H1 (cell line): Measurements from ENCODE around the gene CANX. TPM values are rescaled to one million over a fixed set of nuclear protein-coding genes. Genes with fewer than 3 reads are reported as not detected.

Experiments
- RAD21 ChIP-seq, 2 experiments: IDR thresholded peaks in 1 of 2; conservative IDR thresholded peaks in 1 of 2; 2 replicates each; pipeline ENCODE4 v1.6.1; 2011; ENCODE audit warnings: low read depth in 2 of 2, low read length in 2 of 2, improper control_type of control experiment in 1 of 2, inconsistent platforms in 1 of 2, mild to moderate bottlenecking in 1 of 2, moderate library complexity in 1 of 2
- polyA plus RNA-seq, 7 experiments: library from polyadenylated mRNA; depleted of rRNA in 3 of 7; stranded (reverse) in 5 of 7; unstranded in 2 of 7; fragments of >200 nt in 5 of 7; fragments of 200-250 nt in 2 of 7; gene quantifications; 1 replicate in 5 of 7; 2 replicates in 1 of 7; 4 replicates in 1 of 7; pipeline versions ENCODE4 v1.2.1 to v1.2.3, GENCODE V29; 2011 to 2013; ENCODE audit warnings: missing spikeins in 2 of 7, mixed read lengths in 2 of 7
- total RNA-seq: library from RNA; stranded (reverse); fragmentation: NEBNext Ultra II Directional; extraction: Animal tissue kit (Norgen Biotek cat#: 25700); gene quantifications from 2 replicates; pipeline ENCODE4 v1.2.1, GENCODE V29; 2021

CANX gene
- total and polyA plus RNA-seq, 2 of the 8 experiments (the other 6 are each of a cell fraction or from before 2014, with no cell fraction given), result 136 to 691 TPM

DNA sequence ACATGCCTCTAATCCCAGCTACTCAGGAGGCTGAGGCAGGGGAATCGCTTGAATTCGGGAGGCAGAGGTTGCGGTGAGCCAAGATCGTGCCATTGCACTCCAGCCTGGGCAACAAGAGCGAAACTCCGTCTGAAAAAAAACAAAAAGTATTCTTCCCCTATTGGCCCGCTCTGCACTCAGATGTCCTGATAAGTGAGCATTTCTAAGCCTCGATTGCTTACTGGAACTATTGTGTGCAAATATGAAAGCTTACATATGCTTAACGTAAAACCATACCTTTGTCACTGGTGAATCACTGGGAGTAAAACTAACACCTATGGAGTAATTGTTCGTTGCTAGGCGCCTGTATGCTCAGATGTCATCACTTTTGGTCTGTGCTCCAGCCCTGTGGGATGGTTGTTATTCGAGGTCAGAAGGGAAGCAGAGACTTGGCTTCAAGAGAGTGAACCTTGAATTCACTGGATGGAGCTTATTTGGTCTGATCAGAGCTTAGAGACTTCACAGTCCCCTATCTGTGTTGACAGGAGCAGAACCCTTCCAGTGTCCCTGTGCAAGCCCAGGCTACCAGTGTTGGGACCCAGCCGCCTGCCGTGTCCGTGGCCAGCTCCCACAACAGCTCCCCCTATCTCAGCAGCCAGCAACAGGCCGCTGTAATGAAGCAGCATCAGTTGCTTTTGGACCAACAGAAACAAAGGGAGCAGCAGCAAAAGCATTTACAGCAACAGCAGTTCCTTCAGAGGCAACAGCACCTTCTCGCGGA is 69.7 kb downstream of the CANX start (continued):
- peak; percentile 19 to 48; a peak in 2 of 4 replicates for TF ChIP-seq RAD21 (IDR thresholded peaks at IDR 0.05 in 1 of 2, conservative IDR thresholded peaks at IDR 0.05 in 1 of 2; ENCODE audit: low read depth in 2 of 2, low read length in 2 of 2)
- TF ChIP-seq, all 59 proteins: peak for 3
